GM23248 (cell line): Measurements from ENCODE around the gene PIP5K1B. TPM values are rescaled to one million over a fixed set of nuclear protein-coding genes. Genes with fewer than 3 reads are reported as not detected.

Experiments used
- DNase-seq: peaks from one replicate; pipeline ENCODE4 v3.0.0-alpha.2; 2015
- H2AFZ ChIP-seq: fragments of 200-600 bp; sonication (generic); 2 replicates; pipeline ENCODE4 v1.6.1; 2016; ENCODE audit warnings: antibody characterized with exemption
- H3F3A ChIP-seq: fragments of 200-600 bp; sonication (generic); 2 replicates; pipeline ENCODE4 v1.6.1; 2016; ENCODE audit warnings: mild to moderate bottlenecking, antibody characterized with exemption, mixed run types; ENCODE audit not compliant: insufficient read depth
- H3K27ac ChIP-seq: fragments of 200-600 bp; sonication (generic); 2 replicates; pipeline ENCODE4 v1.5.1; 2016; ENCODE audit warnings: mild to moderate bottlenecking
- H3K27me3 ChIP-seq: fragments of 200-600 bp; sonication (generic); replicated peaks from 2 replicates; pipeline ENCODE4 v1.6.1; 2016; ENCODE audit warnings: mild to moderate bottlenecking; ENCODE audit not compliant: insufficient read depth
- H3K36me3 ChIP-seq: fragments of 200-600 bp; sonication (generic); 2 replicates; pipeline ENCODE4 v1.6.1; 2016; ENCODE audit warnings: low read depth, mild to moderate bottlenecking
- H3K4me1 ChIP-seq: fragments of 200-600 bp; sonication (generic); 2 replicates; pipeline ENCODE4 v1.6.1; 2016; ENCODE audit warnings: mild to moderate bottlenecking; ENCODE audit not compliant: insufficient read depth
- H3K4me2 ChIP-seq: fragments of 200-600 bp; sonication (generic); one replicate; pipeline ENCODE4 v1.6.1; 2016; ENCODE audit warnings: mild to moderate bottlenecking; ENCODE audit not compliant: unreplicated experiment
- H3K4me3 ChIP-seq: fragments of 200-600 bp; sonication (generic); 2 replicates; pipeline ENCODE4 v1.5.1; 2016; ENCODE audit warnings: mild to moderate bottlenecking
- H3K79me2 ChIP-seq: fragments of 200-600 bp; sonication (generic); 2 replicates; pipeline ENCODE4 v1.6.1; 2016; ENCODE audit warnings: mild to moderate bottlenecking; ENCODE audit not compliant: insufficient read depth
- H3K9ac ChIP-seq: fragments of 200-600 bp; sonication (generic); 2 replicates; pipeline ENCODE4 v1.6.1; 2016; ENCODE audit warnings: mild to moderate bottlenecking
- H3K9me2 ChIP-seq: fragments of 200-600 bp; sonication (generic); 2 replicates; pipeline ENCODE4 v1.6.1; 2016; ENCODE audit warnings: mixed run types, mild to moderate bottlenecking, moderate library complexity; ENCODE audit not compliant: insufficient read depth
- H3K9me3 ChIP-seq: fragments of 200-600 bp; sonication (generic); one replicate; pipeline ENCODE4 v1.6.1; 2017; ENCODE audit warnings: low read depth
- H4K20me1 ChIP-seq: fragments of 200-600 bp; sonication (generic); 2 replicates; pipeline ENCODE4 v1.6.0; 2016; ENCODE audit not compliant: insufficient read depth
- EZH2 ChIP-seq: fragments of 200-600 bp; sonication (generic); IDR thresholded peaks from 2 replicates; pipeline ENCODE4 v1.6.1; 2018; ENCODE audit warnings: antibody characterized with exemption, mild to moderate bottlenecking; ENCODE audit not compliant: insufficient read depth, poor library complexity, severe bottlenecking
- EZH2phosphoT487 ChIP-seq: fragments of 200-600 bp; sonication (generic); IDR thresholded peaks from 2 replicates; pipeline ENCODE4 v1.6.1; 2018; ENCODE audit warnings: antibody characterized with exemption, moderate library complexity, mild to moderate bottlenecking, low read depth; ENCODE audit not compliant: insufficient read depth
- WGBS, 2 experiments: methylation state at CpG; one replicate each; pipeline ENCODE4 v1.1.6; 2015 to 2017; ENCODE audit warnings: low lambda C conversion rate in 2 of 2, low coverage in 1 of 2; ENCODE audit errors: missing lambda C conversion rate in 2 of 2; 5-methylcytosine and 5-hydroxymethylcytosine counted together
- in situ Hi-C: fragments of 300-500 bp; cut with MboI; formaldehyde crosslinking; loops from 2 replicates; pipeline ENCODE4 v1.15.0; 2020
- polyA plus RNA-seq: library from polyadenylated mRNA; unstranded; fragments of >200 nt; fragmentation: Nextera tagmentation; extraction: Ambion mirVana; gene quantifications from 2 replicates; pipeline ENCODE4 v1.2.1, GENCODE V29; 2016
- total RNA-seq: library from RNA; depleted of rRNA; stranded (reverse); fragments of >200 nt; shearing (Covaris generic); gene quantifications from 2 replicates; pipeline ENCODE4 v1.2.3, GENCODE V29; 2014

PIP5K1B gene
- total and polyA plus RNA-seq, 2 experiments from 2014 or later = not detected

GRCh38 chr9:68964765-68965164 is 259.7 kb downstream of the PIP5K1B start:
- no peaks in the 10 kb centered on the region for H3K36me3 ChIP-seq
- TF ChIP-seq EZH2 = no peak
- H3K9me2 ChIP-seq = no peaks in the 10 kb centered on the region
- H3K4me2 ChIP-seq = no peak overlapping the region
- H3K79me2 ChIP-seq = no peaks in the 10 kb centered on the region
- H3K9me3 ChIP-seq = no peaks in the 10 kb centered on the region
- WGBS, 2 experiments = 5 to 7% methylated on average over 3 of the region's 3 CpGs
- H4K20me1 ChIP-seq = no peaks in the 10 kb centered on the region
- no peaks in the 10 kb centered on the region for H3F3A ChIP-seq
- in situ Hi-C loops = no loop called here
- no peak overlapping the region for H3K4me3 ChIP-seq
- H3K4me1 ChIP-seq = no peaks in the 10 kb centered on the region
- no peak overlapping the region for H3K9ac ChIP-seq
- H3K27me3 ChIP-seq = no peaks in the 10 kb centered on the region
- no peak for DNase-seq
- H3K27ac ChIP-seq = no peak overlapping the region
- no peak overlapping the region for H2AFZ ChIP-seq

DNA sequence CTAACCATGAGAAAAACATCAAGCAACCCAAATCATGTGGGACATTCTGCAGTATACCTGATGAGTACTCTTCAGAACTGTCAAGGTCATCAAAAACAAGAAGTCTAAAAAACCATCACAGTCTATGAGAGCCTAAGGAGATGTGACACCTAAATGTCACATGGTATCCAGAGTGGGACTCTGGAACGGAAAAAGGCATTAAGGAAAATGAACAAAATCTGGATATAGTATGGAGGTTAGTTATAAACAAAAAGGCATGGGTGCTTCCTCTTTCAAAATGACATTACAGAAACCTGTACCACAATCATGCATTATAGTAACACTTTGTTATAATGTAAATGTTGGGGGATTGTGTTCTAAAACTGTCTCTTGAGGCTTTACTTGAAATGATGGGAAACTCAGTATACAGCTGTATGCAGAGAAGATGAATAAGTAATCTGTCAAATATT is 261.5 kb downstream of the PIP5K1B start:
- DNase-seq = no peak
- in situ Hi-C loops = no loop called here
- Histone ChIP-seq H2AFZ (no peak overlapping the region), H3K4me3 (no peak overlapping the region), H3K79me2 (no peaks in the 10 kb centered on the region), H3K36me3 (no peaks in the 10 kb centered on the region), H3K4me1 (no peaks in the 10 kb centered on the region), H3K4me2 (no peak overlapping the region), H4K20me1 (no peaks in the 10 kb centered on the region), H3F3A (no peaks in the 10 kb centered on the region), H3K27me3 (no peaks in the 10 kb centered on the region), H3K9ac (no peak overlapping the region), H3K9me3 (no peaks in the 10 kb centered on the region), H3K27ac (no peak overlapping the region), H3K9me2 (no peaks in the 10 kb centered on the region)
- TF ChIP-seq EZH2phosphoT487 (no peak), EZH2 (no peak)
- WGBS, 2 experiments = 0 to 6% methylated on average over 1 of the region's 1 CpG

GRCh38 chr9:68967800-68968199 is 262.8 kb downstream of the PIP5K1B start:
- H3K27ac ChIP-seq = no peak overlapping the region
- no peaks in the 10 kb centered on the region for H3K9me2 ChIP-seq
- H3K4me2 ChIP-seq = no peak overlapping the region
- TF ChIP-seq EZH2 (no peak), EZH2phosphoT487 (no peak)
- H4K20me1 ChIP-seq = no peaks in the 10 kb centered on the region
- no peaks in the 10 kb centered on the region for H3K27me3 ChIP-seq
- no peaks in the 10 kb centered on the region for H3K79me2 ChIP-seq
- 4% methylated on average over 1 of the region's 1 CpG for WGBS, 2 experiments
- H3K9ac ChIP-seq = no peak overlapping the region
- DNase-seq = no peak
- no peaks in the 10 kb centered on the region for H3F3A ChIP-seq
- H3K36me3 ChIP-seq = no peaks in the 10 kb centered on the region
- H3K4me1 ChIP-seq = no peaks in the 10 kb centered on the region
- H3K4me3 ChIP-seq = no peak overlapping the region
- in situ Hi-C loops = no loop called here
- H2AFZ ChIP-seq = no peak overlapping the region
- no peaks in the 10 kb centered on the region for H3K9me3 ChIP-seq

- Histone ChIP-seq H2AFZ (no peak overlapping the region), H3K4me3 (no peak overlapping the region), H3K27ac (no peak overlapping the region), H3K4me1 (no peaks in the 10 kb centered on the region), H3K36me3 (no peaks in the 10 kb centered on the region), H3K9ac (no peak overlapping the region), H3K4me2 (no peak overlapping the region), H3K27me3 (no peaks in the 10 kb centered on the region), H3K9me3 (no peaks in the 10 kb centered on the region), H4K20me1 (no peaks in the 10 kb centered on the region), H3K79me2 (no peaks in the 10 kb centered on the region), H3K9me2 (no peaks in the 10 kb centered on the region), H3F3A (no peaks in the 10 kb centered on the region)
- DNase-seq = no peak
- WGBS, 2 experiments = 54 to 60% methylated on average over 4 of the region's 4 CpGs
- TF ChIP-seq EZH2 (no peak), EZH2phosphoT487 (no peak)
- in situ Hi-C loops = no loop called here
These were observed 264.5 kb downstream of the PIP5K1B start for GRCh38 chr9:68969538-68969937.

GRCh38 chr9:68970151-68970550 is 265.1 kb downstream of the PIP5K1B start:
- Histone ChIP-seq H3K9me3 (no peaks in the 10 kb centered on the region), H3K27ac (no peak overlapping the region), H4K20me1 (no peaks in the 10 kb centered on the region), H3F3A (no peaks in the 10 kb centered on the region), H3K4me3 (no peak overlapping the region), H3K9ac (no peak overlapping the region), H3K27me3 (no peaks in the 10 kb centered on the region), H3K4me1 (no peaks in the 10 kb centered on the region), H3K36me3 (no peaks in the 10 kb centered on the region), H3K79me2 (no peaks in the 10 kb centered on the region), H3K9me2 (no peaks in the 10 kb centered on the region), H2AFZ (no peak overlapping the region), H3K4me2 (no peak overlapping the region)
- no peak for DNase-seq
- in situ Hi-C loops = no loop called here
- WGBS, 2 experiments = 5% methylated on average over 2 of the region's 2 CpGs
- TF ChIP-seq EZH2phosphoT487 = no peak
- no peak for TF ChIP-seq EZH2
